ENCODE results near the gene RALGAPA1.
"Not testable (repeated sequence)": the region's sequence is repeated elsewhere in the genome, so short reads cannot be mapped to it uniquely, and the experiment has no call there.

DNA sequence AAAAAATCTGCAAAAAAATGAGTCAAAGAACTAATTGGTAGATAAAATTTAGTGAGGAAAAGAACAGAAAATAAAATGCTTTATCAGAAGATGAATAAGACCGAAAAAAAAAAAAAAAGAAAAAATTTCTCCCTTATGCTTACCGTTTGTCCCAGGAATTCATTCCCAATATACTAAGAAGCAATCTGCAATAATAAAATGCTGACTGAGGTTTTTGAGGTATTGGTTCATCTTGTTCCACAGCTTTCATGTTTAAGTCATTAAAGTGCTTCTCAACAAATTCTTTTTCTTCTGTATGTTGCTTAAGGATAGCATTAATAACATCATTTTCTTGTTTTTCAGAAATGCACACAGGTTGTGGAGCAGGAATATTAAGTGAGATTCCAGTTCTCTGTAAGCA, 182.1 kb downstream of the RALGAPA1 start:
- TF ChIP-seq, protein P1, sequence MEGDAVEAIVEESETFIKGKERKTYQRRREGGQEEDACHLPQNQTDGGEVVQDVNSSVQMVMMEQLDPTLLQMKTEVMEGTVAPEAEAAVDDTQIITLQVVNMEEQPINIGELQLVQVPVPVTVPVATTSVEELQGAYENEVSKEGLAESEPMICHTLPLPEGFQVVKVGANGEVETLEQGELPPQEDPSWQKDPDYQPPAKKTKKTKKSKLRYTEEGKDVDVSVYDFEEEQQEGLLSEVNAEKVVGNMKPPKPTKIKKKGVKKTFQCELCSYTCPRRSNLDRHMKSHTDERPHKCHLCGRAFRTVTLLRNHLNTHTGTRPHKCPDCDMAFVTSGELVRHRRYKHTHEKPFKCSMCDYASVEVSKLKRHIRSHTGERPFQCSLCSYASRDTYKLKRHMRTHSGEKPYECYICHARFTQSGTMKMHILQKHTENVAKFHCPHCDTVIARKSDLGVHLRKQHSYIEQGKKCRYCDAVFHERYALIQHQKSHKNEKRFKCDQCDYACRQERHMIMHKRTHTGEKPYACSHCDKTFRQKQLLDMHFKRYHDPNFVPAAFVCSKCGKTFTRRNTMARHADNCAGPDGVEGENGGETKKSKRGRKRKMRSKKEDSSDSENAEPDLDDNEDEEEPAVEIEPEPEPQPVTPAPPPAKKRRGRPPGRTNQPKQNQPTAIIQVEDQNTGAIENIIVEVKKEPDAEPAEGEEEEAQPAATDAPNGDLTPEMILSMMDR (IDR thresholded peaks at IDR 0.05; ENCODE audit: low read length) = not testable (repeated sequence)
- not testable (repeated sequence) for TF ChIP-seq EZH2 (optimal IDR thresholded peaks at IDR 0.05; ENCODE audit: low read depth, low read length); EZH2phosphoT487 (IDR thresholded peaks at IDR 0.05; ENCODE audit: low read length)

Measured in MM.1S (cell line).